ENCODE results near the gene PTPN9.

GRCh38 chr15:75622505-75622904 is 43.4 kb upstream of the PTPN9 start:
- no peak for TF ChIP-seq POLR2A (IDR thresholded peaks at IDR 0.05; ENCODE audit: low read depth, low read length)
- no peak for TF ChIP-seq POLR2AphosphoS5 (IDR thresholded peaks at IDR 0.05; ENCODE audit: low read depth, low read length)
- TF ChIP-seq TAF1 (IDR thresholded peaks at IDR 0.05; ENCODE audit: borderline replicate concordance, low read depth, low read length): no peak
